SK-N-SH (cell line): ENCODE data around the gene DMD. TPM values are rescaled to one million over a fixed set of nuclear protein-coding genes. Genes with fewer than 3 reads are reported as not detected.

Experiments
- CTCF ChIA-PET: fragments of 300-600, 350-600 bp; formaldehyde crosslinking; extraction: SDS; loops from one replicate; lab custom pipeline; 2021; lab: Yijun Ruan, JAX
- POLR2A ChIA-PET: fragments of 350-600 bp; sonication (Branson Sonifier 250); formaldehyde crosslinking; extraction: SDS; loops from one replicate; lab custom pipeline; 2020; ENCODE audit warnings: antibody characterized with exemption, inconsistent platforms; lab: Yijun Ruan, JAX
- DNase-seq: peaks from one replicate; pipeline ENCODE4 v3.0.0; 2012
- H2AFZ ChIP-seq: fragments of 200-600 bp; sonication (generic); 2 replicates; pipeline ENCODE4 v1.8.1; 2016; ENCODE audit warnings: antibody characterized with exemption, mild to moderate bottlenecking, low read depth
- H3F3A ChIP-seq: fragments of 200-600 bp; sonication (generic); replicated peaks from 2 replicates; pipeline ENCODE3; 2016; ENCODE audit warnings: antibody characterized with exemption, mild to moderate bottlenecking; ENCODE audit not compliant: insufficient read depth
- H3K27ac ChIP-seq, 2 experiments: fragments of 200-500 bp in 1 of 2; fragments of 200-600 bp in 1 of 2; sonication (Bioruptor generic) in 1 of 2; sonication (generic), shearing (Covaris generic) in 1 of 2; 2 replicates each; pipeline versions ENCODE4 v1.5.1 to v1.6.1; 2014 to 2016; ENCODE audit warnings: low read depth in 2 of 2, inconsistent platforms in 1 of 2, low read length in 1 of 2, mild to moderate bottlenecking in 1 of 2, mixed read lengths in 1 of 2
- H3K27me3 ChIP-seq: fragments of 200-600 bp; sonication (generic), shearing (Covaris generic); 2 replicates; pipeline ENCODE4 v1.6.1; 2016; ENCODE audit warnings: mixed run types; ENCODE audit not compliant: insufficient read depth
- H3K36me3 ChIP-seq, 2 experiments: fragments of 200-500 bp in 1 of 2; fragments of 200-600 bp in 1 of 2; sonication (Bioruptor generic) in 1 of 2; sonication (generic) in 1 of 2; replicated peaks in 1 of 2; 2 replicates each; pipeline versions ENCODE3 to v1.5.1; 2014 to 2016; ENCODE audit warnings: low read length in 1 of 2, mild to moderate bottlenecking in 1 of 2; ENCODE audit not compliant: insufficient read depth in 2 of 2, control insufficient read depth in 1 of 2
- H3K4me1 ChIP-seq, 2 experiments: fragments of 200-500 bp in 1 of 2; fragments of 200-600 bp in 1 of 2; sonication (Bioruptor generic) in 1 of 2; sonication (generic), shearing (Covaris generic) in 1 of 2; 2 replicates each; pipeline versions ENCODE4 v1.5.1 to v1.6.1; 2014 to 2016; ENCODE audit warnings: low read depth in 1 of 2, low read length in 1 of 2, mixed run types in 1 of 2; ENCODE audit not compliant: insufficient read depth in 2 of 2, control insufficient read depth in 1 of 2
- H3K4me2 ChIP-seq: fragments of 200-600 bp; sonication (generic), shearing (Covaris generic); 2 replicates; pipeline ENCODE4 v1.6.1; 2017; ENCODE audit warnings: mixed run types
- H3K4me3 ChIP-seq, 2 experiments: fragments of 200-500 bp in 1 of 2; fragments of 200-600 bp in 1 of 2; sonication (Bioruptor generic) in 1 of 2; sonication (generic), shearing (Covaris generic) in 1 of 2; 2 replicates each; pipeline versions ENCODE4 v1.5.1 to v1.8.1; 2014 to 2016; ENCODE audit warnings: low read depth in 2 of 2, inconsistent platforms in 1 of 2, low read length in 1 of 2, mild to moderate bottlenecking in 1 of 2, mixed read lengths in 1 of 2, moderate library complexity in 1 of 2
- H3K79me2 ChIP-seq: fragments of 200-600 bp; sonication (generic); 2 replicates; pipeline ENCODE4 v1.8.1; 2017; ENCODE audit warnings: mild to moderate bottlenecking; ENCODE audit not compliant: insufficient read depth
- H3K9ac ChIP-seq: fragments of 200-600 bp; sonication (generic); 2 replicates; pipeline ENCODE4 v1.6.1; 2017; ENCODE audit warnings: mixed run types
- H3K9me2 ChIP-seq: fragments of 200-600 bp; sonication (generic); 2 replicates; pipeline ENCODE4 v1.6.1; 2017; ENCODE audit warnings: mixed run types
- H3K9me3 ChIP-seq: fragments of 200-600 bp; sonication (generic); 2 replicates; pipeline ENCODE4 v1.6.1; 2017; ENCODE audit warnings: mixed run types, mild to moderate bottlenecking, moderate library complexity
- H4K20me1 ChIP-seq: fragments of 200-600 bp; sonication (generic); 2 replicates; pipeline ENCODE4 v1.6.1; 2017; ENCODE audit warnings: mild to moderate bottlenecking, mixed run types; ENCODE audit not compliant: insufficient read depth
- CHD2 ChIP-seq: fragments of 150-350 bp; IDR thresholded peaks from 2 replicates; pipeline ENCODE4 v1.6.1; 2018; ENCODE audit warnings: low read length; ENCODE audit not compliant: partially characterized antibody
- EP300 ChIP-seq, 2 experiments: IDR thresholded peaks; 2 replicates each; pipeline versions ENCODE4 v1.4.0 to v1.6.1; 2012; ENCODE audit warnings: borderline replicate concordance in 1 of 2, low read depth in 1 of 2, low read length in 1 of 2
- FOXJ3 ChIP-seq: sonication (generic); formaldehyde crosslinking; IDR thresholded peaks from 2 replicates; pipeline ENCODE4 v1.5.1; 2020; ENCODE audit warnings: mild to moderate bottlenecking, missing genetic modification reagents
- FOXM1 ChIP-seq: IDR thresholded peaks from 2 replicates; pipeline ENCODE4 v1.4.0; 2012; ENCODE audit warnings: low read depth, mild to moderate bottlenecking
- GABPA ChIP-seq: IDR thresholded peaks from 2 replicates; pipeline ENCODE4 v1.4.0; 2012; ENCODE audit warnings: low read depth, mild to moderate bottlenecking
- MEF2A ChIP-seq: IDR thresholded peaks from 2 replicates; pipeline ENCODE4 v1.4.0; 2012; ENCODE audit warnings: low read depth, borderline replicate concordance
- NFIC ChIP-seq: IDR thresholded peaks from 2 replicates; pipeline ENCODE4 v1.4.0; 2012; ENCODE audit warnings: borderline replicate concordance
- NRF1 ChIP-seq: IDR thresholded peaks from 2 replicates; pipeline ENCODE4 v1.6.1; 2012; ENCODE audit warnings: low read depth, mild to moderate bottlenecking, low read length
- PBX3 ChIP-seq: IDR thresholded peaks from 2 replicates; pipeline ENCODE4; 2012
- RCOR1 ChIP-seq: fragments of 150-350 bp; IDR thresholded peaks from 2 replicates; pipeline ENCODE4 v1.6.1; 2017; ENCODE audit warnings: antibody characterized with exemption, low read length
- RFX5 ChIP-seq: IDR thresholded peaks from 2 replicates; pipeline ENCODE4 v1.6.1; 2012; ENCODE audit warnings: mild to moderate bottlenecking, improper control_type of control experiment, low read length
- SIN3A ChIP-seq: IDR thresholded peaks from 2 replicates; pipeline ENCODE4 v1.6.1; 2012; ENCODE audit warnings: low read depth, mild to moderate bottlenecking, low read length, moderate library complexity, borderline replicate concordance
- TCF12 ChIP-seq: IDR thresholded peaks from 2 replicates; pipeline ENCODE4 v1.4.0; 2012
- YY1 ChIP-seq: IDR thresholded peaks from 2 replicates; pipeline ENCODE4 v1.4.0; 2012; ENCODE audit warnings: low read depth, mild to moderate bottlenecking
- WGBS: methylation state at CpG from one replicate; pipeline ENCODE4 v1.1.6; 2017; ENCODE audit warnings: low lambda C conversion rate; 5-methylcytosine and 5-hydroxymethylcytosine counted together
- polyA plus RNA-seq, 3 experiments: library from polyadenylated mRNA; depleted of rRNA; stranded (reverse); fragments of >200 nt; gene quantifications; 2 replicates each; pipeline ENCODE4 v1.2.3, GENCODE V29; 2012
- TF ChIP-seq, protein P1 (sequence below): IDR thresholded peaks from 2 replicates; pipeline ENCODE4 v1.6.1; 2012; ENCODE audit warnings: mild to moderate bottlenecking, low read depth, low read length, moderate library complexity
- TF ChIP-seq, protein P2 (sequence below): fragments of 150-350 bp; IDR thresholded peaks from 2 replicates; pipeline ENCODE4 v1.6.1; 2016; ENCODE audit warnings: mild to moderate bottlenecking, low read depth, low read length

The DMD gene
- polyA plus RNA-seq, 1 of the 3 experiments (the other 2 are of a cell fraction): 3.9 TPM

DNA sequence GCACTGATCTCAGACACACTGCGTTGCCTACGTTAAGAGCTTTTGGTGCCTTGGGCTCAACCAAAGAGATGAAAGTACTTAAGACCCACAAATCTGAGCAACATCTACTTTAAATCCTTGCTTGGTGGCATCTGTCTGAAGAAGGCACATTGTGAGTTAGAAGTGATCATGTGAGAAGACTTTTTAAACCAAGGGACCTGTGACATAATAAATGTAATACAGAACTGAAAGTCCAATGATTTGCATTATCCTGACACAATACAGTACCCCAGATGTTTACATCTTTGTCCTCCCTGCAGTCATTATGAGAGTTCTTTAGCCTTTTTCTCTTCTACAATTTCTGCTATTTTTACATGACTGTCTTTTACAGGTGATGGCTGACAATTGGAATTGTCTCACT is 2042.8 kb downstream of the DMD start:
- Histone ChIP-seq H2AFZ (no peak overlapping the region), H3K9me3 (no peaks in the 10 kb centered on the region), H3K9ac (no peak overlapping the region), H3F3A (no peaks in the 10 kb centered on the region), H3K79me2 (no peaks in the 10 kb centered on the region), H3K27me3 (no peaks in the 10 kb centered on the region), H3K4me1 (no peaks in the 10 kb centered on the region), H4K20me1 (no peaks in the 10 kb centered on the region), H3K4me3 (no peak overlapping the region), H3K36me3 (no peaks in the 10 kb centered on the region), H3K9me2 (no peaks in the 10 kb centered on the region), H3K4me2 (no peak overlapping the region), H3K27ac (no peak overlapping the region)
- no peak for DNase-seq
- no CpG with 5 or more reads among the region's 2 CpGs for WGBS
- CTCF ChIA-PET: no interaction called here
- POLR2A ChIA-PET: no interaction called here
- no peak for TF ChIP-seq EP300 (IDR thresholded peaks at IDR 0.05; ENCODE audit: borderline replicate concordance in 1 of 2, low read depth in 1 of 2, low read length in 1 of 2)
- no peak for TF ChIP-seq SIN3A
- TF ChIP-seq NFIC: no peak
- TF ChIP-seq MEF2A: no peak
- no peak for TF ChIP-seq RFX5
- no peak for TF ChIP-seq YY1
- TF ChIP-seq, protein P1, sequence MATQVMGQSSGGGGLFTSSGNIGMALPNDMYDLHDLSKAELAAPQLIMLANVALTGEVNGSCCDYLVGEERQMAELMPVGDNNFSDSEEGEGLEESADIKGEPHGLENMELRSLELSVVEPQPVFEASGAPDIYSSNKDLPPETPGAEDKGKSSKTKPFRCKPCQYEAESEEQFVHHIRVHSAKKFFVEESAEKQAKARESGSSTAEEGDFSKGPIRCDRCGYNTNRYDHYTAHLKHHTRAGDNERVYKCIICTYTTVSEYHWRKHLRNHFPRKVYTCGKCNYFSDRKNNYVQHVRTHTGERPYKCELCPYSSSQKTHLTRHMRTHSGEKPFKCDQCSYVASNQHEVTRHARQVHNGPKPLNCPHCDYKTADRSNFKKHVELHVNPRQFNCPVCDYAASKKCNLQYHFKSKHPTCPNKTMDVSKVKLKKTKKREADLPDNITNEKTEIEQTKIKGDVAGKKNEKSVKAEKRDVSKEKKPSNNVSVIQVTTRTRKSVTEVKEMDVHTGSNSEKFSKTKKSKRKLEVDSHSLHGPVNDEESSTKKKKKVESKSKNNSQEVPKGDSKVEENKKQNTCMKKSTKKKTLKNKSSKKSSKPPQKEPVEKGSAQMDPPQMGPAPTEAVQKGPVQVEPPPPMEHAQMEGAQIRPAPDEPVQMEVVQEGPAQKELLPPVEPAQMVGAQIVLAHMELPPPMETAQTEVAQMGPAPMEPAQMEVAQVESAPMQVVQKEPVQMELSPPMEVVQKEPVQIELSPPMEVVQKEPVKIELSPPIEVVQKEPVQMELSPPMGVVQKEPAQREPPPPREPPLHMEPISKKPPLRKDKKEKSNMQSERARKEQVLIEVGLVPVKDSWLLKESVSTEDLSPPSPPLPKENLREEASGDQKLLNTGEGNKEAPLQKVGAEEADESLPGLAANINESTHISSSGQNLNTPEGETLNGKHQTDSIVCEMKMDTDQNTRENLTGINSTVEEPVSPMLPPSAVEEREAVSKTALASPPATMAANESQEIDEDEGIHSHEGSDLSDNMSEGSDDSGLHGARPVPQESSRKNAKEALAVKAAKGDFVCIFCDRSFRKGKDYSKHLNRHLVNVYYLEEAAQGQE: no peak
- no peak for TF ChIP-seq FOXJ3
- TF ChIP-seq RCOR1: no peak
- TF ChIP-seq, protein P2, sequence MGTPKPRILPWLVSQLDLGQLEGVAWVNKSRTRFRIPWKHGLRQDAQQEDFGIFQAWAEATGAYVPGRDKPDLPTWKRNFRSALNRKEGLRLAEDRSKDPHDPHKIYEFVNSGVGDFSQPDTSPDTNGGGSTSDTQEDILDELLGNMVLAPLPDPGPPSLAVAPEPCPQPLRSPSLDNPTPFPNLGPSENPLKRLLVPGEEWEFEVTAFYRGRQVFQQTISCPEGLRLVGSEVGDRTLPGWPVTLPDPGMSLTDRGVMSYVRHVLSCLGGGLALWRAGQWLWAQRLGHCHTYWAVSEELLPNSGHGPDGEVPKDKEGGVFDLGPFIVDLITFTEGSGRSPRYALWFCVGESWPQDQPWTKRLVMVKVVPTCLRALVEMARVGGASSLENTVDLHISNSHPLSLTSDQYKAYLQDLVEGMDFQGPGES: no peak
- no peak for TF ChIP-seq GABPA
- no peak for TF ChIP-seq CHD2
- no peak for TF ChIP-seq NRF1
- TF ChIP-seq PBX3: no peak
- TF ChIP-seq TCF12: no peak
- no peak for TF ChIP-seq FOXM1
